H1 (cell line): ENCODE data around the gene PRX. TPM values are rescaled to one million over a fixed set of nuclear protein-coding genes. Genes with fewer than 3 reads are reported as not detected.

Experiments
- EGR1 ChIP-seq: IDR thresholded peaks from 2 replicates; pipeline ENCODE4 v1.6.1; 2011; ENCODE audit warnings: low read depth, low read length, borderline replicate concordance
- KDM1A ChIP-seq: fragments of 200-600, 300-600 bp; sonication (generic); IDR thresholded peaks from 2 replicates; pipeline ENCODE4 v1.7.1; 2016; ENCODE audit warnings: mild to moderate bottlenecking, low read length, borderline replicate concordance
- SP1 ChIP-seq: IDR thresholded peaks from 2 replicates; pipeline ENCODE4 v1.6.1; 2011; ENCODE audit warnings: low read depth, low read length
- SP4 ChIP-seq: IDR thresholded peaks from 2 replicates; pipeline ENCODE4 v1.6.1; 2012; ENCODE audit warnings: low read length, inconsistent platforms
- TAF1 ChIP-seq: IDR thresholded peaks from 2 replicates; pipeline ENCODE4 v1.6.1; 2011; ENCODE audit warnings: mild to moderate bottlenecking, low read depth, low read length
- polyA plus RNA-seq, 7 experiments: library from polyadenylated mRNA; depleted of rRNA in 3 of 7; stranded (reverse) in 5 of 7; unstranded in 2 of 7; fragments of >200 nt in 5 of 7; fragments of 200-250 nt in 2 of 7; gene quantifications; 1 replicate in 5 of 7; 2 replicates in 1 of 7; 4 replicates in 1 of 7; pipeline versions ENCODE4 v1.2.1 to v1.2.3, GENCODE V29; 2011 to 2013; ENCODE audit warnings: missing spikeins in 2 of 7, mixed read lengths in 2 of 7
- total RNA-seq: library from RNA; stranded (reverse); fragmentation: NEBNext Ultra II Directional; extraction: Animal tissue kit (Norgen Biotek cat#: 25700); gene quantifications from 2 replicates; pipeline ENCODE4 v1.2.1, GENCODE V29; 2021

PRX gene
- total and polyA plus RNA-seq, 2 of the 8 experiments (the other 6 are each of a cell fraction or from before 2014, with no cell fraction given), result 2.8 to 5.8 TPM

- peak; percentile 98 for TF ChIP-seq KDM1A
- TF ChIP-seq SP4, result no peak
- peak; percentile 22; the same call in 1 of the 2 replicates for TF ChIP-seq TAF1
- TF ChIP-seq EGR1, result peak; percentile 45; the same call in 1 of the 2 replicates
- peak; percentile 12; the same call in 1 of the 2 replicates for TF ChIP-seq SP1
These were observed 9.8 kb downstream of the PRX start (continued) for GRCh38 chr19:40403262-40403984.
